ENCODE measurements around the gene MYO5A. TPM values are rescaled to one million over a fixed set of nuclear protein-coding genes. Genes with fewer than 3 reads are reported as not detected.
A peak's percentile ranks its signal among the peaks of the same experiment; 100 is the strongest.

Gene MYO5A
- total RNA-seq, 1 donor: 54.3 TPM

GRCh38 chr15:52263563-52264282 lies 265.0 kb downstream of the MYO5A start:
- no peaks in the 10 kb centered on the region for H3K79me2 ChIP-seq (ENCODE audit: insufficient read depth, low read length)
- no peak overlapping the region for H2AFZ ChIP-seq (ENCODE audit: low read length)
- no peak overlapping the region for H3K4me2 ChIP-seq (ENCODE audit: insufficient read depth, low read length)
- H3K4me3 ChIP-seq (ENCODE audit: insufficient read depth, low read length): no peak overlapping the region
- no peaks in the 10 kb centered on the region for H3K9me3 ChIP-seq (ENCODE audit: low read depth, low read length)
- TF ChIP-seq CTCF (IDR thresholded peaks at IDR 0.05; ENCODE audit: extremely low read depth, low read depth, low read length): no peak
- peaks cover 3% of the 10 kb centered on the region for H3K27me3 ChIP-seq (ENCODE audit: insufficient read depth, low read length)
- peaks cover 7% of the 10 kb centered on the region for H3K4me1 ChIP-seq (ENCODE audit: insufficient read depth, low read length)
- H4K20me1 ChIP-seq (ENCODE audit: insufficient read depth, low read length): no peaks in the 10 kb centered on the region
- no peak for DNase-seq (ENCODE audit: insufficient read length, low spot score, missing footprints)
- H3K36me3 ChIP-seq (ENCODE audit: insufficient read depth, low read length): no peaks in the 10 kb centered on the region
- no peak overlapping the region for H3K27ac ChIP-seq (ENCODE audit: low read depth, low read length)

DNA sequence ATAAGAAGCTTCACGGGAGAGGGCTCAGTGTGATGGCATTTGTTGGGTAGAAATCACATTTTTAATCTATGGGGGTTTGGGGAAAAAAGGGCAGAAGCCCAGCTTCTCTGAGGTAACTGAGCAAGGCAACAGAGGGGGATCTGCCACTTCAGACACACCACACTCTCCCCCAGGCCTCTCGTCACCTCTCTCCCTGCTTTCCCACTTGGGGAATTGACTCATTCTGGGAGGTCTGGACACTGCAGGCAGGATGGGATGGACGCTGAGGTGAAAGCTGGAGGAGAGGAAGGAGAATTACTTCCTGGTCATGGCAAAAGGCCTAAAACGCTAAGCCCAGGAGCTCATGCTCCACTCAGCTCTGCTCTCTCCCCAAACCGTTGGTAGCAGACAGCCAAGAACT lies 266.3 kb downstream of the MYO5A start:
- no peaks in the 10 kb centered on the region for H3K9me3 ChIP-seq (ENCODE audit: low read depth, low read length)
- H2AFZ ChIP-seq (ENCODE audit: low read length): peak overlapping the region; percentile 40
- H3K4me1 ChIP-seq (ENCODE audit: insufficient read depth, low read length): peaks cover 15% of the 10 kb centered on the region
- H3K4me3 ChIP-seq (ENCODE audit: insufficient read depth, low read length): no peak overlapping the region
- H3K36me3 ChIP-seq (ENCODE audit: insufficient read depth, low read length): no peaks in the 10 kb centered on the region
- no peaks in the 10 kb centered on the region for H3K79me2 ChIP-seq (ENCODE audit: insufficient read depth, low read length)
- H4K20me1 ChIP-seq (ENCODE audit: insufficient read depth, low read length): no peaks in the 10 kb centered on the region
- peak; percentile 81 for DNase-seq (ENCODE audit: insufficient read length, low spot score, missing footprints)
- H3K27me3 ChIP-seq (ENCODE audit: insufficient read depth, low read length): peaks cover 3% of the 10 kb centered on the region
- no peak overlapping the region for H3K27ac ChIP-seq (ENCODE audit: low read depth, low read length)
- no peak for TF ChIP-seq CTCF (IDR thresholded peaks at IDR 0.05; ENCODE audit: extremely low read depth, low read depth, low read length)
- H3K4me2 ChIP-seq (ENCODE audit: insufficient read depth, low read length): no peak overlapping the region

GRCh38 chr15:52261498-52262242 lies 267.0 kb downstream of the MYO5A start:
- no peak for TF ChIP-seq CTCF (IDR thresholded peaks at IDR 0.05; ENCODE audit: extremely low read depth, low read depth, low read length)
- H3K36me3 ChIP-seq (ENCODE audit: insufficient read depth, low read length): no peaks in the 10 kb centered on the region
- no peak overlapping the region for H3K27ac ChIP-seq (ENCODE audit: low read depth, low read length)
- peak; percentile 86 for DNase-seq (ENCODE audit: insufficient read length, low spot score, missing footprints)
- H2AFZ ChIP-seq (ENCODE audit: low read length): peak overlapping the region; percentile 45
- peak overlapping the region; percentile 20 for H3K4me2 ChIP-seq (ENCODE audit: insufficient read depth, low read length)
- H3K4me3 ChIP-seq (ENCODE audit: insufficient read depth, low read length): no peak overlapping the region
- no peaks in the 10 kb centered on the region for H4K20me1 ChIP-seq (ENCODE audit: insufficient read depth, low read length)
- H3K9me3 ChIP-seq (ENCODE audit: low read depth, low read length): no peaks in the 10 kb centered on the region
- no peaks in the 10 kb centered on the region for H3K79me2 ChIP-seq (ENCODE audit: insufficient read depth, low read length)
- H3K27me3 ChIP-seq (ENCODE audit: insufficient read depth, low read length): peaks cover 3% of the 10 kb centered on the region
- H3K4me1 ChIP-seq (ENCODE audit: insufficient read depth, low read length): peaks cover 22% of the 10 kb centered on the region

- Histone ChIP-seq H3K4me2 (ENCODE audit: insufficient read depth, low read length) (no peak overlapping the region), H3K27ac (ENCODE audit: low read depth, low read length) (no peak overlapping the region), H3K9me3 (ENCODE audit: low read depth, low read length) (no peaks in the 10 kb centered on the region), H3K79me2 (ENCODE audit: insufficient read depth, low read length) (no peaks in the 10 kb centered on the region), H3K27me3 (ENCODE audit: insufficient read depth, low read length) (peaks cover 3% of the 10 kb centered on the region), H2AFZ (ENCODE audit: low read length) (no peak overlapping the region), H3K4me3 (ENCODE audit: insufficient read depth, low read length) (no peak overlapping the region), H3K4me1 (ENCODE audit: insufficient read depth, low read length) (peaks cover 25% of the 10 kb centered on the region), H3K36me3 (ENCODE audit: insufficient read depth, low read length) (no peaks in the 10 kb centered on the region), H4K20me1 (ENCODE audit: insufficient read depth, low read length) (no peaks in the 10 kb centered on the region)
- DNase-seq (ENCODE audit: insufficient read length, low spot score, missing footprints): no peak
- TF ChIP-seq CTCF (IDR thresholded peaks at IDR 0.05; ENCODE audit: extremely low read depth, low read depth, low read length): no peak
Observed at GRCh38 chr15:52261026-52261425, 267.7 kb downstream of the MYO5A start.
